ENCODE measurements around the gene ZNF688. TPM values are rescaled to one million over a fixed set of nuclear protein-coding genes. Genes with fewer than 3 reads are reported as not detected.

ZNF688 gene
- total and polyA plus RNA-seq, 9 of the 15 experiments (the other 6 are each of a cell fraction or from before 2014, with no cell fraction given) = 0.48 to 12.9 (median 4.5) TPM

DNA sequence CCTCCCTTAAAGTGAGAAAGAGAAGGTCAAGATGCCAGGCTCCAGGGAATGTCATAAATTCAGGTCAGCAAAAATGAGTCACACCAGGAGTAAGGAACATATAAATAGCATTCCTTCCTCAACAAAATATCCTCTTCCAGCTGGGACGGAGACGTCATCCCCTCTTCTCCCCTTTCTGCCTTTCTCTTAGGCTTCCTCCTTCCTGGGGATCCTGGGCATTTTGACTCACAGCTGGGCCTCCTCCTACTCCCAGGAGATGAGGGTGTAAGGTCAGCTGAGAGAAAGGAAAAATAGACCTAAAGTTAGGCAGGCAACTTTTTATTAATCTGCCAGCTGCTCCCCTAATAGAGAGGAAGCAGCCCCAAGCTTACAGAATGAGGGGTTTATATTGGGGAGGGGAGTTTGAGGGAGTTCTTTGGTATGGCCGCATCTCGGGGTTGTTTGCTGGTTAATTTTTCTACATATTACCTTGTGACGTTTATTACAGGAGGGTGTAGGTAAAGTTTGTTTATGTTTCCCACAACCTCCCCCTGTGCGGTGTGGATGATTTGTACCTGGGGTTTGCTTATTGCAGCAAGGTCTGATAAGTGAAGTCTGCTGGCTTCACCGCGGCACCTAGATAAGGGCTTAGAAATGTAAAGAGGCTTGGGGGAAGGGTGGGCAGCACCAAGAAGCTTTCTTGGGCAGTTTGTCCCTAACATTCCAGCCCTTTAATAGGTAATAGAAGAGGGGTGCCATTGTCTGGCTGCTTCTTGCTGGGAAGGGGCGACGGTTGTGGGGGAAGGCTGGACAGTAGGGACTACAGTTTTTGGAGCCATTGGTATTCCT, 29.8 kb downstream of the ZNF688 start (continued):
- peak; percentile 16 for TF ChIP-seq CCNT2 (IDR thresholded peaks at IDR 0.05; ENCODE audit: borderline replicate concordance, extremely low read depth, insufficient read length, low read depth, low read length)
- no peak for TF ChIP-seq MEF2D (tag; conservative IDR thresholded peaks at IDR 0.05; ENCODE audit: low read depth)
- TF ChIP-seq ZBED1 (IDR thresholded peaks at IDR 0.05) = no peak
- no peak for TF ChIP-seq FOXK1 (CRISPR knock-in tag; IDR thresholded peaks at IDR 0.05; ENCODE audit: borderline replicate concordance)
- no peak for TF ChIP-seq PTBP1 (IDR thresholded peaks at IDR 0.05; ENCODE audit: low read depth, low read length)
- TF ChIP-seq, protein P1, sequence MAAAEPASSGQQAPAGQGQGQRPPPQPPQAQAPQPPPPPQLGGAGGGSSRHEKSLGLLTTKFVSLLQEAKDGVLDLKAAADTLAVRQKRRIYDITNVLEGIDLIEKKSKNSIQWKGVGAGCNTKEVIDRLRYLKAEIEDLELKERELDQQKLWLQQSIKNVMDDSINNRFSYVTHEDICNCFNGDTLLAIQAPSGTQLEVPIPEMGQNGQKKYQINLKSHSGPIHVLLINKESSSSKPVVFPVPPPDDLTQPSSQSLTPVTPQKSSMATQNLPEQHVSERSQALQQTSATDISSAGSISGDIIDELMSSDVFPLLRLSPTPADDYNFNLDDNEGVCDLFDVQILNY (CRISPR knock-in tag; IDR thresholded peaks at IDR 0.05) = no peak
- peak; percentile 70 for TF ChIP-seq ZNF316 (IDR thresholded peaks at IDR 0.05)
- no peak for TF ChIP-seq POLR2A (conservative IDR thresholded peaks at IDR 0.05)
- TF ChIP-seq TAF15 (IDR thresholded peaks at IDR 0.05; ENCODE audit: low read depth, low read length) = no peak
- TF ChIP-seq LEF1 (IDR thresholded peaks at IDR 0.05) = peak; percentile 50; the same call in 1 of the 2 replicates
- no peak for TF ChIP-seq POU5F1 (IDR thresholded peaks at IDR 0.05; ENCODE audit: borderline replicate concordance, low read depth, low read length, partially characterized antibody)
- TF ChIP-seq, protein P2, sequence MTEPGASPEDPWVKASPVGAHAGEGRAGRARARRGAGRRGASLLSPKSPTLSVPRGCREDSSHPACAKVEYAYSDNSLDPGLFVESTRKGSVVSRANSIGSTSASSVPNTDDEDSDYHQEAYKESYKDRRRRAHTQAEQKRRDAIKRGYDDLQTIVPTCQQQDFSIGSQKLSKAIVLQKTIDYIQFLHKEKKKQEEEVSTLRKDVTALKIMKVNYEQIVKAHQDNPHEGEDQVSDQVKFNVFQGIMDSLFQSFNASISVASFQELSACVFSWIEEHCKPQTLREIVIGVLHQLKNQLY (CRISPR knock-in tag; conservative IDR thresholded peaks at IDR 0.05) = no peak
- TF ChIP-seq MAZ (CRISPR knock-in tag; conservative IDR thresholded peaks at IDR 0.05 in 1 of 2, IDR thresholded peaks at IDR 0.05 in 1 of 2) = no peak
- no peak for TF ChIP-seq ZC3H11A (IDR thresholded peaks at IDR 0.05; ENCODE audit: low read depth, low read length)
- no peak for TF ChIP-seq HEY1 (CRISPR knock-in tag; IDR thresholded peaks at IDR 0.05; ENCODE audit: borderline replicate concordance)
- no peak for TF ChIP-seq TFE3 (CRISPR knock-in tag; IDR thresholded peaks at IDR 0.05)
- TF ChIP-seq ZNF408 (CRISPR knock-in tag; IDR thresholded peaks at IDR 0.05; ENCODE audit: low read depth) = no peak
- TF ChIP-seq PTTG1 (tag; IDR thresholded peaks at IDR 0.05; ENCODE audit: low read depth) = no peak
- TF ChIP-seq, protein P3, sequence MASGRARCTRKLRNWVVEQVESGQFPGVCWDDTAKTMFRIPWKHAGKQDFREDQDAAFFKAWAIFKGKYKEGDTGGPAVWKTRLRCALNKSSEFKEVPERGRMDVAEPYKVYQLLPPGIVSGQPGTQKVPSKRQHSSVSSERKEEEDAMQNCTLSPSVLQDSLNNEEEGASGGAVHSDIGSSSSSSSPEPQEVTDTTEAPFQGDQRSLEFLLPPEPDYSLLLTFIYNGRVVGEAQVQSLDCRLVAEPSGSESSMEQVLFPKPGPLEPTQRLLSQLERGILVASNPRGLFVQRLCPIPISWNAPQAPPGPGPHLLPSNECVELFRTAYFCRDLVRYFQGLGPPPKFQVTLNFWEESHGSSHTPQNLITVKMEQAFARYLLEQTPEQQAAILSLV (tag; IDR thresholded peaks at IDR 0.05) = no peak
- TF ChIP-seq, protein P4, sequence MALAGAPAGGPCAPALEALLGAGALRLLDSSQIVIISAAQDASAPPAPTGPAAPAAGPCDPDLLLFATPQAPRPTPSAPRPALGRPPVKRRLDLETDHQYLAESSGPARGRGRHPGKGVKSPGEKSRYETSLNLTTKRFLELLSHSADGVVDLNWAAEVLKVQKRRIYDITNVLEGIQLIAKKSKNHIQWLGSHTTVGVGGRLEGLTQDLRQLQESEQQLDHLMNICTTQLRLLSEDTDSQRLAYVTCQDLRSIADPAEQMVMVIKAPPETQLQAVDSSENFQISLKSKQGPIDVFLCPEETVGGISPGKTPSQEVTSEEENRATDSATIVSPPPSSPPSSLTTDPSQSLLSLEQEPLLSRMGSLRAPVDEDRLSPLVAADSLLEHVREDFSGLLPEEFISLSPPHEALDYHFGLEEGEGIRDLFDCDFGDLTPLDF (CRISPR knock-in tag; IDR thresholded peaks at IDR 0.05) = no peak
- TF ChIP-seq GATAD2A (IDR thresholded peaks at IDR 0.05) = no peak
- TF ChIP-seq, protein P5, sequence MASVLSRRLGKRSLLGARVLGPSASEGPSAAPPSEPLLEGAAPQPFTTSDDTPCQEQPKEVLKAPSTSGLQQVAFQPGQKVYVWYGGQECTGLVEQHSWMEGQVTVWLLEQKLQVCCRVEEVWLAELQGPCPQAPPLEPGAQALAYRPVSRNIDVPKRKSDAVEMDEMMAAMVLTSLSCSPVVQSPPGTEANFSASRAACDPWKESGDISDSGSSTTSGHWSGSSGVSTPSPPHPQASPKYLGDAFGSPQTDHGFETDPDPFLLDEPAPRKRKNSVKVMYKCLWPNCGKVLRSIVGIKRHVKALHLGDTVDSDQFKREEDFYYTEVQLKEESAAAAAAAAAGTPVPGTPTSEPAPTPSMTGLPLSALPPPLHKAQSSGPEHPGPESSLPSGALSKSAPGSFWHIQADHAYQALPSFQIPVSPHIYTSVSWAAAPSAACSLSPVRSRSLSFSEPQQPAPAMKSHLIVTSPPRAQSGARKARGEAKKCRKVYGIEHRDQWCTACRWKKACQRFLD (CRISPR knock-in tag; IDR thresholded peaks at IDR 0.05) = no peak
